HG03045 (cell line): ENCODE results near the gene CLCN5.
"Not testable (repeated sequence)": the region's sequence is repeated elsewhere in the genome, so short reads cannot be mapped to it uniquely, and the experiment has no call there.

Experiments
- ATAC-seq: cut with Tn5 transposase; IDR thresholded peaks from one replicate; pipeline ENCODE4 v1.9.1; 2021; ENCODE audit warnings: mild to moderate bottlenecking, moderate library complexity; ENCODE audit not compliant: unreplicated experiment

The CLCN5 gene

GRCh38 chrX:49995107-49995731 lies 72.8 kb downstream of the CLCN5 start:
- no peak for ATAC-seq

GRCh38 chrX:49995795-49996455 lies 73.5 kb downstream of the CLCN5 start:
- no peak for ATAC-seq

- ATAC-seq = no peak
These were observed 74.1 kb downstream of the CLCN5 start for GRCh38 chrX:49996474-49996873.

GRCh38 chrX:49999087-49999486 lies 76.7 kb downstream of the CLCN5 start:
- no peak for ATAC-seq

GRCh38 chrX:50000937-50001542 lies 78.6 kb downstream of the CLCN5 start:
- no peak for ATAC-seq

- ATAC-seq = no peak
These were observed 79.8 kb downstream of the CLCN5 start for GRCh38 chrX:50002067-50002714.

- ATAC-seq = no peak
These were observed 81.1 kb downstream of the CLCN5 start for GRCh38 chrX:50003467-50003866.

GRCh38 chrX:50003927-50004326 lies 81.5 kb downstream of the CLCN5 start:
- ATAC-seq = no peak

GRCh38 chrX:50025591-50025990 lies 103.2 kb downstream of the CLCN5 start:
- ATAC-seq = not testable (repeated sequence)

GRCh38 chrX:50035126-50035525 lies 112.7 kb downstream of the CLCN5 start:
- no peak for ATAC-seq

GRCh38 chrX:50036426-50036825 lies 114.0 kb downstream of the CLCN5 start:
- ATAC-seq = no peak

- no peak for ATAC-seq
These were observed 123.4 kb downstream of the CLCN5 start for GRCh38 chrX:50045823-50046222.

GRCh38 chrX:50049228-50049627 lies 126.8 kb downstream of the CLCN5 start:
- ATAC-seq = no peak

GRCh38 chrX:50054147-50054546 lies 131.8 kb downstream of the CLCN5 start:
- no peak for ATAC-seq

- no peak for ATAC-seq
These were observed 144.0 kb downstream of the CLCN5 start for GRCh38 chrX:50066318-50066937.

GRCh38 chrX:50067435-50068284 lies 145.3 kb downstream of the CLCN5 start:
- no peak for ATAC-seq

- no peak for ATAC-seq
These were observed 145.8 kb downstream of the CLCN5 start for GRCh38 chrX:50068285-50068563.

- no peak for ATAC-seq
These were observed 146.5 kb downstream of the CLCN5 start for GRCh38 chrX:50068893-50069292.

GRCh38 chrX:50071494-50071893 lies 149.1 kb downstream of the CLCN5 start:
- no peak for ATAC-seq

- ATAC-seq = no peak
These were observed 149.7 kb downstream of the CLCN5 start for GRCh38 chrX:50072110-50072509.

- ATAC-seq = no peak
These were observed 151.2 kb downstream of the CLCN5 start for GRCh38 chrX:50073601-50074000.
